B cell (primary cell): Measurements from ENCODE around the gene PRR18. TPM values are rescaled to one million over a fixed set of nuclear protein-coding genes. Genes with fewer than 3 reads are reported as not detected.

Experiments
- ATAC-seq: fragments of 200-7000 bp; cut with Tn5 transposase; one replicate; pipeline ENCODE4 v1.10.0; 2021; ENCODE audit warnings: low read depth, mild to moderate bottlenecking, moderate number of reproducible peaks, moderate library complexity
- CTCF ChIA-PET: fragments of 350-600 bp; sonication (Branson Sonifier 250); formaldehyde crosslinking; loops from one replicate; lab custom pipeline; 2021; ENCODE audit warnings: antibody characterized with exemption, inconsistent platforms; lab: Charles Lee
- POLR2A ChIA-PET: fragments of 350-600 bp; sonication (Branson Sonifier 250); formaldehyde crosslinking; loops from one replicate; lab custom pipeline; 2021; ENCODE audit warnings: antibody characterized with exemption; lab: Charles Lee
- DNase-seq: peaks from one replicate; pipeline ENCODE4 v3.0.0; 2013
- H2AFZ ChIP-seq: 2 replicates; pipeline ENCODE4 v1.6.1; 2012; ENCODE audit warnings: mild to moderate bottlenecking, low read depth, low read length; ENCODE audit not compliant: insufficient read depth, poor library complexity, severe bottlenecking
- H3K27ac ChIP-seq, 2 donors: 1 replicate in 1 of 2; 2 replicates in 1 of 2; pipeline ENCODE4 v1.5.1; 2012 to 2013; ENCODE audit warnings: low read length in 2 of 2, mild to moderate bottlenecking in 2 of 2, moderate library complexity in 1 of 2
- H3K27me3 ChIP-seq, 4 experiments: fragments of 200-600 bp in 1 of 4; sonication (generic) in 1 of 4; replicated peaks in 1 of 4; 1 replicate in 2 of 4; 2 replicates in 2 of 4; pipeline versions ENCODE4 v1.6.1 to v1.7.0; 2013 to 2016; ENCODE audit warnings: low read length in 3 of 4, mild to moderate bottlenecking in 2 of 4, mixed read lengths in 1 of 4, moderate library complexity in 1 of 4; ENCODE audit not compliant: insufficient read depth in 4 of 4, control insufficient read depth in 3 of 4; ENCODE audit errors: control extremely low read depth in 1 of 4
- H3K36me3 ChIP-seq, 2 experiments: replicated peaks in 1 of 2; 1 replicate in 1 of 2; 2 replicates in 1 of 2; pipeline versions ENCODE4 v1.6.1 to v1.7.1; 2013; ENCODE audit warnings: low read length in 1 of 2; ENCODE audit not compliant: insufficient read depth in 2 of 2, control insufficient read depth in 1 of 2; ENCODE audit errors: control extremely low read depth in 1 of 2, extremely low read depth in 1 of 2
- H3K4me1 ChIP-seq, 2 donors: fragments of 200-600 bp in 1 of 2; sonication (generic) in 1 of 2; 1 replicate in 1 of 2; 2 replicates in 1 of 2; pipeline versions ENCODE4 v1.5.1 to v1.6.1; 2013 to 2017; ENCODE audit warnings: low read length in 2 of 2; ENCODE audit not compliant: control insufficient read depth in 2 of 2, insufficient read depth in 2 of 2
- H3K4me2 ChIP-seq: replicated peaks from 2 replicates; pipeline ENCODE3; 2012; ENCODE audit warnings: mild to moderate bottlenecking, low read depth, low read length; ENCODE audit not compliant: poor library complexity, severe bottlenecking
- H3K4me3 ChIP-seq, 5 experiments: fragments of 200-600 bp in 1 of 5; sonication (generic) in 1 of 5; 1 replicate in 3 of 5; 2 replicates in 2 of 5; pipeline versions ENCODE4 v1.5.1 to v1.7.0; 2011 to 2016; ENCODE audit warnings: low read length in 4 of 5, mild to moderate bottlenecking in 4 of 5, low read depth in 2 of 5, control low read depth in 1 of 5, moderate library complexity in 1 of 5; ENCODE audit not compliant: insufficient read depth in 1 of 5; ENCODE audit errors: control extremely low read depth in 1 of 5, extremely low read depth in 1 of 5
- H3K79me2 ChIP-seq: fragments of 200-600 bp; sonication (generic); one replicate; pipeline ENCODE4 v1.6.0; 2016; ENCODE audit warnings: low read length; ENCODE audit not compliant: control insufficient read depth, insufficient read depth
- H3K9ac ChIP-seq: fragments of 200-600 bp; sonication (generic); 2 replicates; pipeline ENCODE4 v1.6.1; 2017; ENCODE audit warnings: mild to moderate bottlenecking, low read length, moderate library complexity
- H3K9me3 ChIP-seq, 3 donors: one replicate each; pipeline versions ENCODE4 v1.6.1 to v1.7.1; 2013; ENCODE audit warnings: low read length in 2 of 3; ENCODE audit not compliant: control insufficient read depth in 2 of 3, insufficient read depth in 1 of 3; ENCODE audit errors: control extremely low read depth in 1 of 3
- H4K20me1 ChIP-seq: 2 replicates; pipeline ENCODE4 v1.6.0; 2012; ENCODE audit warnings: mild to moderate bottlenecking, low read length; ENCODE audit not compliant: insufficient read depth, control insufficient read depth, poor library complexity, severe bottlenecking
- H3K27ac Mint-ChIP-seq: one replicate; pipeline ENCODE4 v1.8.0; 2021; ENCODE audit warnings: mixed read lengths
- H3K27me3 Mint-ChIP-seq: one replicate; pipeline ENCODE4 v1.8.0; 2021; ENCODE audit warnings: mixed read lengths
- H3K4me1 Mint-ChIP-seq: one replicate; pipeline ENCODE4 v1.8.0; 2021; ENCODE audit warnings: mixed read lengths
- H3K4me3 Mint-ChIP-seq: one replicate; pipeline ENCODE4 v1.8.0; 2021; ENCODE audit warnings: mixed read lengths
- H3K9me3 Mint-ChIP-seq: one replicate; pipeline ENCODE4 v1.8.0; 2022; ENCODE audit warnings: mixed read lengths; ENCODE audit not compliant: insufficient read depth
- CTCF ChIP-seq: fragments of 200-600 bp; IDR thresholded peaks from one replicate; pipeline ENCODE4 v1.8.0; 2022; ENCODE audit warnings: antibody characterized with exemption, mild to moderate bottlenecking
- EZH2 ChIP-seq: IDR thresholded peaks from 2 replicates; pipeline ENCODE4 v1.6.1; 2012; ENCODE audit warnings: borderline replicate concordance, low read depth, mild to moderate bottlenecking, moderate library complexity, low read length; ENCODE audit not compliant: insufficient read depth, poor library complexity, severe bottlenecking
- WGBS: methylation state at CpG from one replicate; pipeline ENCODE4 v1.1.5; 2013; ENCODE audit warnings: missing lambda C conversion rate; ENCODE audit not compliant: insufficient coverage; 5-methylcytosine and 5-hydroxymethylcytosine counted together
- intact Hi-C: fragments of 100-400 bp; cut with micrococcal nuclease; formaldehyde crosslinking; loops from one replicate; pipeline ENCODE4 v1.10.0; 2022
- polyA plus RNA-seq: library from polyadenylated mRNA; depleted of rRNA; stranded (reverse); fragments of >200 nt; gene quantifications from 2 replicates; pipeline ENCODE4 v1.2.3, GENCODE V29; 2012
- total RNA-seq, 2 donors: library from RNA; stranded (reverse); fragments of 120-200 nt in 1 of 2; gene quantifications; 1 replicate in 1 of 2; 2 replicates in 1 of 2; pipeline versions ENCODE4 v1.2.3 to v1.2.4, GENCODE V29; 2013 to 2022

The PRR18 gene
- total and polyA plus RNA-seq, 2 donors (not counting 1 experiment from before 2014, with no cell fraction given), result not detected

DNA sequence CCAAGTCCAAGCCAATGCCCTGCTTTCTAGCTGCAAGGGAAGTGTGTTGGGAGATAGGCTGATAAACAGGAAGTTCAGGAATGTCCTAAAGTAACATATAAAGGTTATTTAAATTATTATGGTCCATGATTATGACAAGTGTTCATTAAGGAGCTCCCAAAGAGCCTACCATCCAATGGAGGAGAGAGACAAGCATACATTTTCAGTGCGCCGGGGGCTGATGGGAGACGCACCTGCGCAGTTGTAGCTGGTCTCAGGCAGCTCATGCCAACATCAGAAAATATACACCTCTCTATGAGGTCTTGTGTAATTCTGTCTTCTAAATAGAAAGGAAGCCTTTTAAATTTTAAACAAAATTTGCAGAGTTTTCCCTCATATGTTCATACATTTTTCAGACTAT, 46.8 kb upstream of the PRR18 start:
- H3K27me3 Mint-ChIP-seq, result no peaks in the 10 kb centered on the region
- H2AFZ ChIP-seq, result no peak overlapping the region
- H3K36me3 ChIP-seq, result no peaks in the 10 kb centered on the region
- TF ChIP-seq EZH2, result no peak
- TF ChIP-seq CTCF, result no peak
- ChIA-PET CTCF (interaction anchor here (0.9 to 1.4 kb wide), 2 partner anchors 27 to 42 kb away, joined by 4 read pairs; no protein-coding TSS in a partner anchor), POLR2A (no interaction called here)
- H3K27ac Mint-ChIP-seq, result no peak overlapping the region
- no peak for DNase-seq
- no peak overlapping the region for H3K4me2 ChIP-seq
- H3K9me3 Mint-ChIP-seq, result peaks cover 4% of the 10 kb centered on the region
- no peak overlapping the region for H3K4me3 ChIP-seq
- intact Hi-C loops, result no loop called here
- no peaks in the 10 kb centered on the region for H4K20me1 ChIP-seq
- H3K4me1 ChIP-seq, result peaks cover 6 to 7% of the 10 kb centered on the region in 2 donors
- H3K4me3 Mint-ChIP-seq, result no peak overlapping the region
- peaks cover 10% of the 10 kb centered on the region for H3K4me1 Mint-ChIP-seq
- H3K27me3 ChIP-seq, result no peaks in the 10 kb centered on the region
- no peaks in the 10 kb centered on the region for H3K79me2 ChIP-seq
- no peak overlapping the region for H3K27ac ChIP-seq
- no CpG with 5 or more reads among the region's 4 CpGs for WGBS
- no peak overlapping the region for H3K9ac ChIP-seq
- peaks cover 0 to 4% (median 0%) of the 10 kb centered on the region in 3 donors for H3K9me3 ChIP-seq
- ATAC-seq, result no peak

DNA sequence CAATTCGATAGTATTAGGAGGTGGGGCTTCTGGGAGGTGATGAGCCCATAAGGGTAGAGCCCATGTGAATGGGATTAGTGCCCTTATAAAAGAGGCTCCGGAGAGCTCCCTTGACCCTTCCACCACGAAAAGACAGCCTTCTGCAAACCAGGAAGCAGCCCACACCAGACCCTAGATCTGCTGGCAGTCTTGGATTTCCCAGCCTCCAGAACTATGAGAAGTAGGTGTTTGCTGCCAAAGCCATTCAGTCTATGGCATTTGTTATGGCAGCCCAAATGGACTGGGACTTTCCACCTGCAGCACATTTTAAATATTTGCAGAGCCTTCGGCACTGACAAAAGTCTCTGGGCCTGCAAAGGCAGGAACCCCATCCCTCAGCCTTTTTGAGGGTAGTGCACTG, 46.0 kb upstream of the PRR18 start:
- Histone ChIP-seq H3K9me3 (peaks cover 0 to 6% (median 0%) of the 10 kb centered on the region in 3 donors), H3K36me3 (no peaks in the 10 kb centered on the region), H3K4me3 (no peak overlapping the region), H3K79me2 (no peaks in the 10 kb centered on the region), H3K4me2 (no peak overlapping the region), H3K27me3 (no peaks in the 10 kb centered on the region), H3K27ac (no peak overlapping the region), H2AFZ (no peak overlapping the region), H3K4me1 (peaks cover 6 to 7% of the 10 kb centered on the region in 2 donors), H3K9ac (no peak overlapping the region), H4K20me1 (no peaks in the 10 kb centered on the region)
- TF ChIP-seq EZH2, result no peak
- no peak for TF ChIP-seq CTCF
- intact Hi-C loops, result no loop called here
- DNase-seq, result no peak
- Mint-ChIP-seq H3K27ac (no peak overlapping the region), H3K27me3 (no peaks in the 10 kb centered on the region), H3K4me1 (peaks cover 10% of the 10 kb centered on the region), H3K9me3 (peaks cover 6% of the 10 kb centered on the region), H3K4me3 (no peak overlapping the region)
- no peak for ATAC-seq
- POLR2A ChIA-PET, result no interaction called here
- CTCF ChIA-PET, result interaction anchor here (0.7 to 1.4 kb wide), 2 partner anchors 27 to 812 kb away, joined by 3 to 4 read pairs; no protein-coding TSS in a partner anchor
- WGBS, result 94% methylated on average over 3 of the region's 4 CpGs
